HG02938 (cell line): ENCODE results near the gene PAM16.

Source experiments
- ATAC-seq: cut with Tn5 transposase; IDR thresholded peaks from one replicate; pipeline ENCODE4 v1.9.1; 2021; ENCODE audit warnings: mild to moderate bottlenecking, moderate library complexity; ENCODE audit not compliant: unreplicated experiment

PAM16 gene

GRCh38 chr16:4371357-4372000 is 20.4 kb upstream of the PAM16 start, which contains the start of gene VASN:
TSS of gene VASN (plus strand) at chr16:4371848. CDS start at chr16:4380878, 9,030 bp downstream.
- no peak for ATAC-seq

GRCh38 chr16:4370570-4371356 is 19.6 kb upstream of the PAM16 start:
- ATAC-seq = no peak

GRCh38 chr16:4370151-4370550 is 19.0 kb upstream of the PAM16 start:
- ATAC-seq = no peak

- ATAC-seq = no peak
These were observed 18.0 kb upstream of the PAM16 start for GRCh38 chr16:4369007-4369733.

- ATAC-seq = no peak
These were observed 16.3 kb upstream of the PAM16 start for GRCh38 chr16:4367393-4367856.

- ATAC-seq = no peak
These were observed 14.9 kb upstream of the PAM16 start for GRCh38 chr16:4366016-4366415.

- ATAC-seq = no peak
These were observed 14.5 kb upstream of the PAM16 start for GRCh38 chr16:4365615-4366014.

- ATAC-seq = no peak
These were observed 13.9 kb upstream of the PAM16 start for GRCh38 chr16:4365014-4365406.

- ATAC-seq = no peak
These were observed 13.3 kb upstream of the PAM16 start for GRCh38 chr16:4364196-4365013.

- ATAC-seq = no peak
These were observed 11.5 kb upstream of the PAM16 start for GRCh38 chr16:4362476-4363135.

GRCh38 chr16:4361944-4362311 is 10.8 kb upstream of the PAM16 start:
- no peak for ATAC-seq

GRCh38 chr16:4361033-4361943 is 10.2 kb upstream of the PAM16 start:
- ATAC-seq = no peak

- no peak for ATAC-seq
These were observed 9.5 kb upstream of the PAM16 start for GRCh38 chr16:4360538-4361021.

- ATAC-seq = no peak
These were observed 8.8 kb upstream of the PAM16 start for GRCh38 chr16:4359914-4360313.

GRCh38 chr16:4358831-4359561 is 7.9 kb upstream of the PAM16 start:
- no peak for ATAC-seq

GRCh38 chr16:4358236-4358635 is 7.1 kb upstream of the PAM16 start:
- ATAC-seq = no peak

- no peak for ATAC-seq
These were observed 5.7 kb upstream of the PAM16 start for GRCh38 chr16:4356820-4357219.
